GM19397 (cell line): ENCODE results near the gene OR51L1.
"Not testable (repeated sequence)": the region's sequence is repeated elsewhere in the genome, so short reads cannot be mapped to it uniquely, and the experiment has no call there.

Source experiments
- ATAC-seq: cut with Tn5 transposase; IDR thresholded peaks from one replicate; pipeline ENCODE4 v1.9.1; 2021; ENCODE audit warnings: mild to moderate bottlenecking, moderate library complexity; ENCODE audit not compliant: unreplicated experiment

OR51L1 gene, protein sequence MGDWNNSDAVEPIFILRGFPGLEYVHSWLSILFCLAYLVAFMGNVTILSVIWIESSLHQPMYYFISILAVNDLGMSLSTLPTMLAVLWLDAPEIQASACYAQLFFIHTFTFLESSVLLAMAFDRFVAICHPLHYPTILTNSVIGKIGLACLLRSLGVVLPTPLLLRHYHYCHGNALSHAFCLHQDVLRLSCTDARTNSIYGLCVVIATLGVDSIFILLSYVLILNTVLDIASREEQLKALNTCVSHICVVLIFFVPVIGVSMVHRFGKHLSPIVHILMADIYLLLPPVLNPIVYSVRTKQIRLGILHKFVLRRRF

DNA sequence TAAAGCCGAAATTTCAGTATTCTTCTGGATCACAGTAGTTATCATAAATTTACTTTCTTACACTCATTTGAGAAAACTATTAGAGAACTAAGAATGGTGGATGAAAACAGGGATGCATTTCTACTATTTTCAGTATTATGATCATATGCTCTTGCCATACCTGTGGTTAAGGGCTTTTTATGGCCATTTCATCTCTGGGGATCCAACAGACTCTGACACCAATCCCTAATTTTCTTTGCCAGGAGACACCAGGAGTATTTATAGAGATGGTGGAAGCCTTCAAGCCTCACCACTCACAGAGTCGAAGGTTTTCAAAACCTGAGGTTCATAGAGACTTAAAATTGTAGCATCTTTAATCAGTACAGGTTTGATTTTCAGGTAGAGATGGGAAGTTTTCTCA, at the start of gene OR51L1:
TSS of gene OR51L1 (plus strand) at position 301 of the 400 bp plus-strand sequence. CDS start 4,132 bp downstream, outside the sequence.
- ATAC-seq: no peak

DNA sequence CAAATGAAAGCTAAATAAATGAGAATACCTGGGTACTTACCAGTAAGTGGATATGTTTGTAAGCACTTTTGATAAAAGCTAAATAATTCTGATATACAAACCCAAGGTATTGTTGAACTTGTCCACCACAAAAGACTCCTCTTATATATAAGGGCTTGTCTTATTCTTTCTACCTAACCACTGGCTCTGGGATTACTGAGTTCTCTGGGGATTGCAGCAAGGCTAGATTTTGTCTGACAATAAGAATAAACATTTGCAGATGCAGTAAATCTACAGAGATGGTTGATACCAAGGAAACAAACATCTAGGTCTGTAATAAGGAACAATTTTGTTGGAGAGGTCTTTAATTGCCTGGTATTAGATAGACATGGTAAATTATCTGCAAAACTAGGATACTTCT, 47.1 kb upstream of the OR51L1 start, which contains the start of gene OR51A4:
TSS of gene OR51A4 (minus strand) at position 101 of the 400 bp plus-strand sequence. CDS start 505 bp downstream, outside the sequence.
- no peak for ATAC-seq

DNA sequence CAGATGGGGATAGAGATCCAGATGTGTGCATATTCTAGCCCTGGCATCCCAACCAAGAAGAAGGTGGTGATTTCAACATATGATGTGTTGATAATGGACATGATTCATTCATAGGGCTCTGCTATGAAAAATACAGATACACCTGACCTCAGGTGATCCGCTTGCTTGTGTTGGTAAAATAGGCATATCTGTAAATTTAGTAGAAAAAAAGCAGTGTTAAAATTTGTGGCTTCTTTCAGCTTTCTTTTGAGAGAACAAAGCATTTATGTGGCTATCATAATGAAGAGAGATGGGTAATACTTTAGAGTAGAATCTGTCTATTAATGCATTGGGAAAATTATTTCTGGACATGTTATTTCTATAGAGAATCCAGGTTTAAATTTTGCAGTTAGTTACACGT, 39.0 kb upstream of the OR51L1 start, which contains the start of gene OR51A2:
TSS of gene OR51A2 (minus strand) at position 101 of the 400 bp plus-strand sequence. CDS start at position 101, 0 bp downstream.
- ATAC-seq: not testable (repeated sequence)

DNA sequence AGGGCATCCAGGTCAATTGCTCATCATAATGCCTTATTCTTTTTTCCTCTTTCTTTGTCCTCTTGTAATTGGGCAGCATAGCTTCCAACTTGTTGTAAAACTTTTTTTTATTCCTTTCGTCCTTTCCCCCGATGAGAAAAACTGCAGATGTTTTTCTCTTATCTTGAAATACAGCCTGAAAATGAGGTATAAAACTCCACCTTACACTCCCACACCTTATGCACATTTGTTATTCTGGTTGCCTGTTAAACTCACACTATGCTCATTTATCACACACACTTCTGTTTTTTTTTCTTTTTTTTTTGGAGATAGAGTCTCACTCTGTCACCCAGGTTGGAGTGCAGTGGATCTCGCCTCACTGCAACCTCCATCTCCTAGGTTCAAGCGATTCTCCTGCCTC, 37.3 kb upstream of the OR51L1 start:
- ATAC-seq: no peak

DNA sequence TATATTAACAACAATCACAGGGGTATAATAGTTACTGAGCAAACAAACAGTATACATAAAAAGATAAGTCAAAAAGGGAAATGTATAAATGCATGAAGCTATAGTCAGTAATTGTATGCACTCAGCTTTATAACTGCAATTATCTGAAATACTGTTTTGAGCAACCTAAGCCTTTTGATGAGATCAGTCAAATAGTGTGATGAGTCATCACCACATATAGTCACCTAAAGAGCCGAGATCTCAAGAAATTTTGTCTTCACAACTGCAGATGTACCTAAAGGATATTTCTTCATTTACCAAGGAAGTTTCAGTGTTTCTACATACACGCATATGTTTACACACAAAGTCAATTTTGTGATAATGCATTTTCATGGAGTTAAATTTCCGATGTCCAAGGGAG, 33.8 kb upstream of the OR51L1 start:
- ATAC-seq: no peak

DNA sequence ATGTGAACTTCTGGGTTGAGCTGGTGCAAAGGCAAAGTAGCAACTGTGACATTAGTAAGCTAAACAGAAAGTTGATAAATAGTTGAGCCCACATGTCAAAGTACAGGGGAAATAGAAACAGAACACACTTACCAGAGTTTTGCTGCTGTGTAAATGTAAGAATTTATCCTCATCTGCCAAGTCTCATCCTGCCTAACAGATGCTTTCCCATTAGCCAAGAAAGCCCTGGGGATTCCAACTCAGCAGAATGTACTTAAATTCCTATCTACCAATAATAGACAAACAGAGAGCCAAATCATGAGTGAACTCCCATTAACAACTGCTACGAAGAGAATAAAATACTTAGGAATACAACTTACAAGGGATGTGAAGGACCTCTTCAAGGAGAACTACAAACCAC, 31.8 kb upstream of the OR51L1 start:
- no peak for ATAC-seq

DNA sequence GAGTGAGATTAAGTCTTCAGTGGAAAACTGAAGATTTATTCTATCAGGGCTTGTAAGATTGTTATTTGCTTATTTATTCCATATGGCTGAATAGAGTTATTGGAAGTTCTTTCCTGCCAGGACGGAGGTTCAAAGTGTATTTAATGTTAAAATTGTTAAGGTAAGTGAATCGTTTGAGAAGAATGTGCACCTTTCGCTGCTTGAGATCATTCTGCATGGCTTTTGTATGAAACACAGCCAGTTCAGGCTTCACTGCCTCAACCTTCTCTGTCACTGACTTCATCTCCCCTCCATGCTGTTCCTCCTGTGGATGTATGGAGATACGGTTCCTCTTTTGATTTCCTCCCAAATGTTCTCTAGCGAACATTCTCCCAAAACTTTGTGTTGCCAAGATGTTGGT, 19.2 kb upstream of the OR51L1 start:
- no peak for ATAC-seq

DNA sequence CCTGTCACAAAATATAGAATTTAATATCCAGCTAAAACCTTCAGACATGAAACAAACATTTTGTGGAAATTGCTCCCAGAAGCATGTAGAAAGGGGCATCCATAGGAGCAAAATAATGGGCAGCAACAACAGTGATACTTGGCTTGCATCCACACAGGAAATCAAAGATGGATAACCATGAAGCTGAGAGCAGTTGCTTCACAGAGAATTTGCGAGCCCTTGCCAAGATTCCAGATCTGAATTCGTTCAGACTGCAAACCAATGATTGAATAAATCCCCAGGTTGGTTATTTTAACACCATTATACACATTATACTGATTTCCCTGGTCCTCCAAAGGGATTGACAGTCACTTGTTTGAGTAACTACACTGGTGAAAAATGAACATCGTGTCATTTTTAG, 15.6 kb upstream of the OR51L1 start:
- ATAC-seq: no peak

DNA sequence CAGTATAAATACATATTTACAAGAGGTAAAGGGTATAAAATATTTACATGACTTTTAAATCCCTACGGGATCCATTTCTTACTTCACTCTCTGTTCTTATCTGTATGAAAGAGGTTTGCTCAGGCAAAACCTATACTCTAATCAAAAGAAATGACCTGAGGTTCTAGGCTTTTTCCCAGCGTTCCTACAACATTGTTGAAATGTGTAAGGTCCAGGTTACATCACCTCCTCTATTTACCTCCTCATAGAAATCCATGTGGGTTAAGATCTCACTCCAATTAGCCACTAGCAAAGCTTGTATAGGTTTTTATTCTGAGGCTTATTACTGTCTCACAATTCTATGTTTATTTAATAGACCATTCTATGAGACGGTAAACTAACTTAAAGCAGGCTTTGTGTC, 12.0 kb upstream of the OR51L1 start:
- ATAC-seq: no peak

DNA sequence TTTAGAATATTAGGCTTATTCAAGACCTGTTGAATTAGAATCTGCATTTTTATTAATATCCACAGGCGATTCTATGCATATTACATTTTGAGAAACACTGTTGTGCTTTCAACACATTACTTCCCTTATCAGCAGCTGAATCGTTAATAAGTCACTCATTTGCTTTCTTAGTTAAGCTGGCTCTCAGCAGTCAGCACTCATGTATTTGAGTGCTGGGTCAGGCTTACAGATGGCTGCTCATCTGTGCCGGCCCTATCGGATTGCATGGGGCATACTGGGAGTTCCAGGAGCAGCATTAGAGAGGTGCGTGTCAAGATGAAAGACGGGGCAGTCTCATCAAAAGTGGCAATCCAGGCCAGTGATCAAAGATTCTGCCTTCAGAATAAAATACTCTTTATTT, 10.8 kb upstream of the OR51L1 start:
- ATAC-seq: no peak

DNA sequence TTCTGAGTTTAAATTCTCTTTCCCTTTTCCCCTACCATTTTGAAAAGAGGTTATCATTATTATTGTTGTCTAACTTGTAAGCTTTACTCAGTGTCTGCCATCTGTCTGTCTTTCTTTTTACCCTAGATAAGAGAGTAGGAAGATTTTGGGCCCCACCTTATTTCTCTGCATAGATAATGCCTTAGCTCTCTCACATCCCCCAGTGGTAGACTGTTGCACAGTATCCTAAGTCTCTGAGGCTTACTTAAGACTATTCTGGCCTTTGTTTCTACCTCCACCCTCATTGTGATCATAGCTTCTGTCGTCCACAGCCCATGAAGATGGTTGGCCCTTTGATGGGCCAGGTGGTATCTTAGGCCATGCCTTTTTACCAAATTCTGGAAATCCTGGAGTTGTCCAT, 3.6 kb upstream of the OR51L1 start:
- no peak for ATAC-seq

DNA sequence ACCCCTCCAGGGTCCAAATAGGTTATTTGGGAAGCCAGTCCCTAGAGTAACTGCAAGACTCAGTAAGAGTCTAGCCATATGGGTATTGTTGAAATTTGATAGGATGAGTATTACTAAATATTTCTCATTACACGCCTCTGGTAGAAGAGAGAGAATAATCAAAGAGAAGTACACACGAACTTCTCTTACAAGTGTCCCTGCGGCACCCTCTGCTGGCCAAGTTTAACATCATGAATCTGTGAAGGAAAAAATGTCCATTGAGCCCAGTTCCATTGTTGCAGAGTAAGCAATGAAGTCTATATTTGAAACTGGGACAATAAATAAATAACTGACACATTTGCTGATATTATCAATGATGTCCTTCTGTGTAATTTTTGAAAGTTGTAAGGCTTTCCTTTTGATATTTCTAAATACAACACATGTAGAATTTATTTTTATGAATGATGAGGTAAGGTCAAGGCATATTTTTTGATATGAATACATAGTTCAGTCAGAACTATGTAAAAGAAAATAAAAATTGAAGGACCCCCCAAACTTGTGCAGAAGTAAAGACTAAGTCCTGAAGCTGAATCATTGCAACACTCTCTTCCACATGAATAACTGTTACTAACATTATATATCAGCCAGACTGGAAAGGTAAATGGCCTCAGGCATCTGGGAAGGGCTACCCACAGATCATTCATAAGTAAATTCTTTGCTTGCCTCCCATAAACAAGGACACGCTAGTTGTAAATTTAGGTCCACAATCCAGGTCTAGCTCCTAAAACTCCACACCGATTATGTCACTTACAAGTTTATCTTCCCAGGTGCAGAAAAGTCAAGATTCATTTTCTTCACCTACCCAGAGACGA, 10.0 kb downstream of the OR51L1 start:
- no peak for ATAC-seq

DNA sequence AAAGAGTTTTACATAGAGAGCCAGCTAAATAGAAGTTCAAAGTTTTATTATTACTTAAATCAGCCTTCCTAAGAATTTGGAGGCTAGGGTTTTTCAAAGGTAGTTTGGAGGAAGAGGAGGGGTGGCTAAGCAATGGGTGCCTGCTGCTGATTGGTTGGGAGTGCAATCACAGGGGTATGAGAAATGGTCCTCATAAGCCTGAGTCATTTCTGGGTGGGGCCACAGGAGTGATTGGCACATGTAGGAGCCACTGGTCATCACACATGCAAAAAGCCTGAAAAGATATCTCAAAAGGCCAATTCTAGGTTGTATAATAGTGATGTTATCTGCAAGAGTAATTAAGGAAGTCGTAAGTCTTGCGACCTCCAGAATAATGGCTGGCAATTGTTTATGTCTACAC, 12.9 kb downstream of the OR51L1 start:
- no peak for ATAC-seq

DNA sequence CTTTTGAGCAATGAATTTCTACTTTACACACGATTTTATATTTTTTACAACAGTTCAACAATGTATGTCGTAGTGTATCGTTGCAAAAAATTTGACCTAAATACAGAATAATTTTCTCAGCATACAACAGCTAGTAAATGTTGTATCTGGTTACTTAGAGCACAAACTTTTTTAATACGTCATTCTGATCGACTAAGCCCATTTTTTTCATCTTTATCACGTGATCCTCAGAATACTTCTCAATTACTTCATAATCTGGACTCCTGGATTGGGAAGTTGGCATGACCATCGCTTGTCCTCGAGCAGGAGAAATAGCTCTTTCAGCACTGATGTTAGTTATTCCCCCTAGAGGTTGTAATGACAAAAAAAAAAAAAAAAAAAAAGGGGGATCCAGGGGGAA, 16.6 kb downstream of the OR51L1 start:
- no peak for ATAC-seq

DNA sequence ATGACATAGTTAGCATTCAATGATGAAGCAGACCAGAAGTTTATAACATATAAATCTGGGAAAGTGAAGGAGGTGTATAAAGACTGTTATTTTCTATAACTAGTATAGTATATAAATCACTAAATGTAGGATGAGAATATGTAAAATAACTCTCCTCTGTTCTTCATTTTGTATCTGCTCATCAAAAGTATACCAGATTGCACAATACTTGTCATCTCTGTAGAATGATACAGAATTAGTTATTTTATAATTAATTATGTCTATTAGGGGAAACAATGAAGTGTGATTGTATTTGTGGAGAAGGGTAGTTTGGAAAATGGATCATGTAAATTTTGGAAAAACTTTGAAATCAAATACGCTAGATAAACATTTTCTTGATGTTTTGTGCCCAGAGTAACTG, 18.4 kb downstream of the OR51L1 start:
- no peak for ATAC-seq

DNA sequence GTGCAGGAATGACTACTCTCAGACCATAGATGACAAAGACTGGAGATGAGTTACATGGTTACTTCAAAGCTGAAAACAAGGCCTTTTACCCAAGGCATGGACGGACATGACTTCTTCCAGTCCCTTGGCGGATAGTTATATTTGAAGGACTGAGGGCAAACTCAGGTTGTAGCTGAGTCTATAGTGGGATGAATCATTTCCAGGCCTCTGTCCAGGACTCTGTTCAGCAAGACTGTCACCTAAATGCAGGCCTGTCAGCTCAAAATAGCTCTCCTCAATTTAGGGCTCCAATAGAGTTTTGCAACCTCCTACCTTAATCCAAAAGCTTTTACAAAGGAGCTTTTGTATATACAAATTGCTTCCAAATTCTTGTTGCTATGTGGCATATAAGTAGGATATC, 27.3 kb downstream of the OR51L1 start:
- no peak for ATAC-seq

DNA sequence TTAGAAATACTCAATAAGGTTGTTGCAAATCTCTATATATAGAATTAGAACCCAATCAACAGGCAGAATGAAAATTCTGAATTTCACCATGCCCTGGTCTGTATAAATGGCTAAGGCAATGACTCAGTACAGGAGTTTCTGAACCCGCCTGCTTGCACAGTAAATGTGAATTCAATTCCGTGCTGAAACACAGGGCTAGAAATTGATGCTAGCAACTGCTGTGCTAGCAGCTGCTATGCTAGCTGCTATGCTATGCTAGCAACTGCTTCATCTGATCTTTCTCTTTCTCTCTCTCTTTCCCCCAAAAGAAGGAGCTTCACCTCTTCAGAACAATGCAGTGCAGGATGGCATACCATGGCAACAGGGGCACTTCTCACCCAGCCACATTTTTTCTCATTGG, 42.0 kb downstream of the OR51L1 start:
- ATAC-seq: no peak

DNA sequence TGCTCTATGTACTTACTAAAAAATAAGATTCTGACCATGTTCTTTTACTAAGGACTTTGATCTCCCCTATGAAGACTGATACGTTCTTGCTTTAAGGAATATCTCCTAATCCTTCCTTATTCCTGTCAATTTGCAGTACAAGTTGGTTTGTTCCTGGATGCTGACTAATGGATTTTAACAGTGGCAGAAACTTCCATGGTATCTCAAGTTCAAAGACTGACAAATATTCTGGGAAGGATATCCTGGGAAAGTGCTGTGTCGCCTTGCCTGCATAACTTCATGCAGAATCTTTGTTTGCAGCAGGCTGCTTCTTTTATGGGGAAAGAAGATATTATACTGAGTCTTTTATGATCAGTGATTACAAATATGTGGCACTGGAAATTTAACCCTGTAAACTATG, 43.3 kb downstream of the OR51L1 start:
- ATAC-seq: no peak

DNA sequence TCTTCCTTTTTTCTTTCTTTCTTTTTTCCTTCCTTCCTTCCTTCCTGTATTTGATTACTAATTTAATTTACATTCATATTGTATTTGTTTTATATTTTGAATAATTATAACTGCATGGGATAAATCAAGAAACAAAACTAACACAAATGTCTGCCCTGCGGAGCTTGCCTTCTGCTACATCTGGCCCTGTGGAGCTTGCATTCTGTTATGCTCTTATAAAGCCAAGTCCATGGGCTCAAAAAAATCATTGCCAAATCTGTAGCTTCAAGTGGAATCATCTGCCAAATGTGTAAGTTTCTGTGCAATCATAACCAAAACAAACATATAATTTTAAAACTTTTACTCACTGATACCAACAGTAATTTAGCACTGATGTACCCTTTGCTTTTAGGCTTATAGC, 43.7 kb downstream of the OR51L1 start:
- no peak for ATAC-seq

DNA sequence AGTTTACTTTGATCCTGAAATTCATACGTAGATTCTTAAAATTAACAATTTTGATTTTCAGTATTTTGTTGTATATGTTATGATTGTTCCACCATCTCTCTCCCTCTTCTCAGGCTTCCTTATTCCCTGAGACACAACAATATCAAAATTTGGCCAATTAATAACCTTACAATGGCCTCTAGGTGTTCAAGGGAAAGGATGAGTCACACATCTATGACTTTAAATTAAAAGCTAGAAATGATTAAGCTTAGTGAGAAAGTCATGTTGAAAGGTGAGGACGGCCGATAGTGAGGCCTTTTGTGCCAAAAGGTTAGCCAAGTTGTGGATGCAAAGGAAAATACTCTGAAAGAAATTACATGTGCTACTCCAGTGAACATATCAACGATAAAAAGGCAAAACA, 46.2 kb downstream of the OR51L1 start:
- no peak for ATAC-seq

DNA sequence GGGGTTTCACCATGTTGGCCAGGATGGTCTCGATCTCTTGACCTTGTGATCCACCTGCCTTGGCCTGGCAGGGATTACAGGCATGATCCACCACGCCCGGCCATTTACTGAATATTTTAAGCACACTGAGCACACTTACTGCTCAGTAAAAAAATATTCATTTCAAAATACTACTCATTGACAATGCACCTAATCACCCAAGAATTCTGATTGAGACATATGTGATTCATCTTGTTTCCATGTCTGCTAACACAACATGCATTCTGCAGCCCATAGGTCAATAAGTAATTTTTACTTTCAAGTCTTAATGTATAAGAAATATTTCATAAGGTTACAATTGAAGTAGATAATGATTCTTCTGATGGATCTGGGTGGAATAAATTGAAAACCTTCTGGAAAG, 47.4 kb downstream of the OR51L1 start:
- ATAC-seq: no peak

DNA sequence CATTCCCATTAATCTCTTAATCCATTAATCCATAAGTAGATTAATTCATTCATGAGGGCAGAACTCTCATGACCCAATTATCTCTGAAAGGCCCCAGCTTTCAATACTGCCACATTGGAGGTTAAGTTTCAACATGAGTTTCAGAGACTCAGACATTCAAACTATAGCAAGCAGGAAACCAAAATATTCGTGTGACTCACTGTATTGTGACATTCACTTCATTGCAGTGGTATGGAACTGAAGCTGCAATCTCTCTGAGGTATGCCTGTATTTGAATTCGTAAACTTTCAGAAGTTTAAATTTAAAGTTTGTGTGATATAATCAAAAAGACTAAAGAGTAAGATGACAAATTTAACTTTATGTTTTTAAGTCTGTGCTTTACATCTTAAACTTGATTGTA, 48.7 kb downstream of the OR51L1 start:
- no peak for ATAC-seq
